AG09309 (cell line): ENCODE data around the gene NEK7.

Experiments used
- DNase-seq: peaks from one replicate; pipeline ENCODE4 v3.0.0-alpha.2; 2010; ENCODE audit warnings: low read depth
- H3K4me3 ChIP-seq: 2 replicates; pipeline ENCODE4 v1.5.1; 2011; ENCODE audit warnings: mild to moderate bottlenecking, low read depth, low read length, moderate library complexity; ENCODE audit not compliant: control insufficient read depth
- CTCF ChIP-seq: IDR thresholded peaks from 2 replicates; pipeline ENCODE4 v1.5.1; 2011; ENCODE audit warnings: mild to moderate bottlenecking, low read depth, low read length, inconsistent platforms; ENCODE audit not compliant: insufficient read depth, control insufficient read depth; ENCODE audit errors: missing control alignments

The NEK7 gene

DNA sequence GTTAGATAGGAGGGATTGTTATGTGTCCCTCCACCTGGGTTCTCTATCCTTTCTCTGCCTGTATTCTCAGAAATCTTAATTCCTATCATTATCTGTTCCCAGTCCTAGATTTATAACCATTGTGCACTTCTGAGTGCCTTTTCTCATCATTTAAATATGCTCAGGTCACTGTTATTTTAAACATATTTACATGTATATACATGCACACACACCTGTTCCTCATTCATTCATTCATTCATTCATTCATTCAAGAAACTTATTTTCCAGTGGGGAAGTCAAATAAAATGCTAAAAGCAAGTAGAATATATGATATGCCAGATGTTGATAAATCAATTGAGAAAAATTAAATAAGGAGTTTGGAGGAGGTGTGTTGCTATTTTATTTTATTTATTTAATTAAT, 110.3 kb downstream of the NEK7 start:
- no peak overlapping the region for H3K4me3 ChIP-seq
- TF ChIP-seq CTCF = no peak
- DNase-seq = no peak

GRCh38 chr1:198267921-198268320, 111.1 kb downstream of the NEK7 start:
- H3K4me3 ChIP-seq = no peak overlapping the region
- no peak for DNase-seq
- no peak for TF ChIP-seq CTCF

GRCh38 chr1:198268784-198269645, 112.2 kb downstream of the NEK7 start:
- no peak for DNase-seq
- no peak for TF ChIP-seq CTCF
- H3K4me3 ChIP-seq = no peak overlapping the region

- TF ChIP-seq CTCF = no peak
- DNase-seq = no peak
- H3K4me3 ChIP-seq = no peak overlapping the region
These were observed 112.8 kb downstream of the NEK7 start for GRCh38 chr1:198269646-198269940.

- H3K4me3 ChIP-seq = no peak overlapping the region
- DNase-seq = no peak
- TF ChIP-seq CTCF = no peak
These were observed 113.6 kb downstream of the NEK7 start for GRCh38 chr1:198270273-198270828.

DNA sequence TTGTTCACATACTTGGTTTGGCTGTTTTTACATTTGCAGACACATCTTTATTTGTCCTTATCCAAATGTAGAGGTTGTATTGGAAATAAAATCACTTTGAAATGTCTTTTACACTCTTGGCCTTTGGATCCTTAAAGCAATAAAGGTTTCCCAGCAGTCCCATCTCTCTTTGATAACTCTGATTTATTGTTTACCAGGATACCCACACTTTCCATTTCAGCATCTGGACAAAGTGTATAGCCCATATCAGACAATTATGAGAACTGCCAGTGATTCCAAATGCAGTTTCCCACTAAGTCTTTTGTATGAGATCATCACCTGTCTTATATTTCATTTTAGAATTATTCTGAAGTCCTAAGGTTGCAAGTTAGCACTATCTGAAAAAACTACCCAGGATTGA, 114.7 kb downstream of the NEK7 start:
- DNase-seq = no peak
- no peak overlapping the region for H3K4me3 ChIP-seq
- no peak for TF ChIP-seq CTCF
